HG03066 (cell line): Measurements from ENCODE around the gene PGM5.

Source experiments
- ATAC-seq: cut with Tn5 transposase; IDR thresholded peaks from one replicate; pipeline ENCODE4 v1.9.1; 2021; ENCODE audit warnings: low read depth; ENCODE audit not compliant: unreplicated experiment

The PGM5 gene

GRCh38 chr9:68523367-68523936 lies 167.0 kb downstream of the PGM5 start:
- no peak for ATAC-seq

GRCh38 chr9:68530618-68531017 lies 174.2 kb downstream of the PGM5 start:
- no peak for ATAC-seq

- ATAC-seq = no peak
Observed at GRCh38 chr9:68532131-68532530, 175.7 kb downstream of the PGM5 start.

GRCh38 chr9:68533678-68534077 lies 177.3 kb downstream of the PGM5 start:
- no peak for ATAC-seq

GRCh38 chr9:68536876-68537615 lies 180.6 kb downstream of the PGM5 start:
- ATAC-seq = no peak

- no peak for ATAC-seq
Observed at GRCh38 chr9:68537616-68537880, 181.1 kb downstream of the PGM5 start.

- no peak for ATAC-seq
Observed at GRCh38 chr9:68538200-68538599, 181.8 kb downstream of the PGM5 start.

- ATAC-seq = no peak
Observed at GRCh38 chr9:68540712-68541535, 184.5 kb downstream of the PGM5 start, which contains the start of gene TMEM252. Gene TMEM252 (minus strand): TSS chr9:68540883. CDS start chr9:68540814, 69 bp downstream.

- ATAC-seq = no peak
Observed at GRCh38 chr9:68541568-68541967, 185.2 kb downstream of the PGM5 start.

- no peak for ATAC-seq
Observed at GRCh38 chr9:68545033-68545705, 188.8 kb downstream of the PGM5 start.

- ATAC-seq = peak; percentile 81
Observed at GRCh38 chr9:68546596-68547390, 190.4 kb downstream of the PGM5 start.

- no peak for ATAC-seq
Observed at GRCh38 chr9:68547417-68547816, 191.0 kb downstream of the PGM5 start.

- ATAC-seq = no peak
Observed at GRCh38 chr9:68548241-68548640, 191.8 kb downstream of the PGM5 start.

GRCh38 chr9:68551191-68551590 lies 194.8 kb downstream of the PGM5 start:
- no peak for ATAC-seq

- no peak for ATAC-seq
Observed at GRCh38 chr9:68552700-68553476, 196.5 kb downstream of the PGM5 start.

- ATAC-seq = no peak
Observed at GRCh38 chr9:68555437-68556150, 199.2 kb downstream of the PGM5 start.

GRCh38 chr9:68558545-68558944 lies 202.1 kb downstream of the PGM5 start:
- ATAC-seq = no peak

- no peak for ATAC-seq
Observed at GRCh38 chr9:68560071-68560844, 203.8 kb downstream of the PGM5 start.
